ENCODE data around the gene KRTAP13-4.

Gene KRTAP13-4

GRCh38 chr21:30448514-30448913 is 18.5 kb downstream of the KRTAP13-4 start:
- DNase-seq (ENCODE audit: low spot score in 2 of 2) = no peak
- no peaks in the 10 kb centered on the region for H3K4me1 Mint-ChIP-seq
- H3K27me3 Mint-ChIP-seq = no peaks in the 10 kb centered on the region
- no peak overlapping the region for H3K27ac Mint-ChIP-seq
- ATAC-seq (ENCODE audit: low read depth) = no peak
- no peaks in the 10 kb centered on the region for H3K36me3 Mint-ChIP-seq
- no peak overlapping the region for H3K4me3 Mint-ChIP-seq
- H3K9me3 Mint-ChIP-seq = no peaks in the 10 kb centered on the region

DNA sequence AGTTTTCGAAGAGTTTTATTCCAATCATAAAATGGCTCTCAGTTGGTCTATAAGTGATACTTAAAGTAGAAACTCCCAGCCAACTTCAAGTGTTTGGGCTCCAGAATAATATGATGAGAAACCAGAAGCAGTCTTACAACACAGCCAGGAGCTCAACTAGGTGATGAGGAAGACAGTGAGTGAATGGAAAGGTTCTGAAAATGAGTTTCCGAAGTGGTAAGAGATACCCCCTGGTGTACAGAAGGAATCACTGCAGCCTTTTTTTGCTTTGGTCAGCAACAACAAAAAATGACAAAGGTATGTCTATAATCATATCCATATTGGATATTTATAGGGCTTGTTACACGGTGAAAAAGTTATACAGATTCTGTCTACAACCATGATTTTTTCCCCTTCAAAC is 33.7 kb downstream of the KRTAP13-4 start:
- ATAC-seq (ENCODE audit: low read depth) (no peak), DNase-seq (ENCODE audit: low spot score in 2 of 2) (no peak)
- Mint-ChIP-seq H3K9me3 (peaks cover 6% of the 10 kb centered on the region), H3K4me3 (no peak overlapping the region), H3K36me3 (no peaks in the 10 kb centered on the region), H3K27ac (no peak overlapping the region), H3K4me1 (no peaks in the 10 kb centered on the region), H3K27me3 (no peaks in the 10 kb centered on the region)

- no peaks in the 10 kb centered on the region for H3K27me3 Mint-ChIP-seq
- ATAC-seq (ENCODE audit: low read depth) (no peak), DNase-seq (ENCODE audit: low spot score in 2 of 2) (no peak)
- no peak overlapping the region for H3K27ac Mint-ChIP-seq
- peaks cover 6% of the 10 kb centered on the region for H3K9me3 Mint-ChIP-seq
- no peaks in the 10 kb centered on the region for H3K4me1 Mint-ChIP-seq
- H3K36me3 Mint-ChIP-seq = no peaks in the 10 kb centered on the region
- H3K4me3 Mint-ChIP-seq = no peak overlapping the region
Measured at GRCh38 chr21:30468900-30469714, 39.1 kb downstream of the KRTAP13-4 start.

DNA sequence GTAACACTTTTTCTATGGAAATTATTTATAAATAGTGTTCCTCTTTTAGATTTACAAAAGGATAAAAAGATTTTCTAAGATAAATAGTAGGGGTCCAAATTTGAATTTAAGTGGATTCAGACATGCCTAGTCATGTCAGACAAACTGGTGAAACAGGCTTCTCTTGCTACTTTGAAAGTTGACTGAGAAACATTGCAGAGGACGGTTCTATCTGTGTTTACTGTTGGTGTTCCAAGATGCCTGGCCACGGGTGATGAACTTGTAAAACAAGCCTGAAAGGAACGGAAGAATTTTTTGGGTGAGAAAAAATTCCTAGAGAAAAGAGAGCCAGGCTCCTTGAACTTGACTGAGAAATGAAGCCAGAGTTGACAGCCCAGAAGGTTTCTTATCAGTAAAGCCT is 48.0 kb downstream of the KRTAP13-4 start:
- no peak for DNase-seq (ENCODE audit: low spot score in 2 of 2)
- Mint-ChIP-seq H3K4me3 (no peak overlapping the region), H3K27ac (no peak overlapping the region), H3K27me3 (no peaks in the 10 kb centered on the region), H3K9me3 (peaks cover 2% of the 10 kb centered on the region), H3K4me1 (no peaks in the 10 kb centered on the region), H3K36me3 (no peaks in the 10 kb centered on the region)
- ATAC-seq (ENCODE audit: low read depth) = no peak

- Mint-ChIP-seq H3K27me3 (no peaks in the 10 kb centered on the region), H3K27ac (no peak overlapping the region), H3K36me3 (no peaks in the 10 kb centered on the region), H3K9me3 (peaks cover 2% of the 10 kb centered on the region), H3K4me3 (no peak overlapping the region), H3K4me1 (no peaks in the 10 kb centered on the region)
- DNase-seq (ENCODE audit: low spot score in 2 of 2) (no peak), ATAC-seq (ENCODE audit: low read depth) (no peak)
Measured at GRCh38 chr21:30479259-30479658, 49.2 kb downstream of the KRTAP13-4 start.

DNA sequence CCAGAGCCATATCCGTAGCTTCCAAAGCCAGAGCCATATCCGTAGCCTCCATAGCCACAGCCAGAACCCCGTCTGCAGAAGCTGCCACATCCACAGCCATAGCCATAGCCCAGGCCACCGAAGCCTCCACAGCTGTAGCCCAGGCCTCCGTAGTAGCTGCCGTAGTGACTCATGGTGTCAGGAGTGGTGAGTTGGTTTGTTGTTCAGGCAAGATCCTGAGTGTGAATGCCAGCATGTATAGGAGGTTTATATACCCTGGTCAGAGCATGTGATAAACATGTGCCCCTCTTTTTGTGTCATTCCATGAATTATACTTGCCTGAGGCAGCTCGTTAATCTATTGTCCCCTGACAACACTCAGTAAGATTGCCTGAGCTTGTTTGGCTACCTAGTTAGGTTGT is 50.1 kb downstream of the KRTAP13-4 start, which contains the start of gene KRTAP19-1:
Gene KRTAP19-1, minus strand, starts transcription at position 223 of the 400 bp plus-strand sequence. Its CDS starts 50 bp downstream, at position 173.
- Mint-ChIP-seq H3K9me3 (peaks cover 2% of the 10 kb centered on the region), H3K27me3 (no peaks in the 10 kb centered on the region), H3K36me3 (no peaks in the 10 kb centered on the region), H3K4me1 (no peaks in the 10 kb centered on the region), H3K27ac (no peak within 1 kb of the TSS), H3K4me3 (no peak within 1 kb of the TSS)
- ATAC-seq (ENCODE audit: low read depth) (no peak), DNase-seq (ENCODE audit: low spot score in 2 of 2) (no peak)

Data from memory B cell (primary cell).